IMR-90 (cell line): Measurements from ENCODE around the gene VIPR2. TPM values are rescaled to one million over a fixed set of nuclear protein-coding genes. Genes with fewer than 3 reads are reported as not detected.

Source experiments
- ATAC-seq: fragments of 200-7000 bp; cut with Tn5 transposase; 2 replicates; pipeline ENCODE4 v1.9.1; 2020; ENCODE audit warnings: low read depth, mild to moderate bottlenecking, moderate library complexity
- BruUV-seq: library from RNA; stranded (reverse); fragments of 400-500 nt; replicated peaks from 2 replicates; lab custom pipeline; 2021; lab: Mats Ljungman, UMichigan
- CTCF ChIA-PET: fragments of 300-600 bp; formaldehyde crosslinking; extraction: SDS; loops from one replicate; lab custom pipeline; 2021; ENCODE audit warnings: antibody characterized with exemption; lab: Yijun Ruan, JAX
- POLR2A ChIA-PET: fragments of 300-600 bp; sonication (Branson Sonifier 250); formaldehyde crosslinking; loops from one replicate; lab custom pipeline; 2022; ENCODE audit warnings: antibody characterized with exemption; ENCODE audit not compliant: unreplicated experiment; lab: Charles Lee
- DNase-seq: peaks from one replicate; pipeline ENCODE4 v3.0.0; 2013
- H2AFZ ChIP-seq: replicated peaks from 2 replicates; pipeline ENCODE3; 2013; ENCODE audit warnings: low read length, mild to moderate bottlenecking; ENCODE audit not compliant: poor library complexity
- H2AK5ac ChIP-seq: 2 replicates; pipeline ENCODE4 v1.6.1; 2013; ENCODE audit warnings: low read depth, low read length, inconsistent platforms
- H2AK9ac ChIP-seq: replicated peaks from 2 replicates; pipeline ENCODE3; 2013; ENCODE audit warnings: mild to moderate bottlenecking, low read depth, low read length, moderate library complexity; ENCODE audit not compliant: poor library complexity
- H2BK120ac ChIP-seq: 2 replicates; pipeline ENCODE4 v1.6.1; 2013; ENCODE audit warnings: low read depth, low read length, inconsistent platforms
- H2BK15ac ChIP-seq: 3 replicates; pipeline ENCODE4 v1.6.1; 2013; ENCODE audit warnings: low read depth, low read length, inconsistent platforms
- H2BK20ac ChIP-seq: 2 replicates; pipeline ENCODE4 v1.6.1; 2013; ENCODE audit warnings: low read depth, mild to moderate bottlenecking, inconsistent platforms, low read length, moderate library complexity
- H2BK5ac ChIP-seq: 2 replicates; pipeline ENCODE4 v1.6.1; 2013; ENCODE audit warnings: mild to moderate bottlenecking, low read depth, low read length, inconsistent platforms; ENCODE audit not compliant: poor library complexity, severe bottlenecking
- H3K14ac ChIP-seq: replicated peaks from 2 replicates; pipeline ENCODE4 v1.6.1; 2013; ENCODE audit warnings: low read depth, low read length, inconsistent platforms
- H3K18ac ChIP-seq: 2 replicates; pipeline ENCODE4 v1.6.1; 2013; ENCODE audit warnings: low read depth, low read length, control low read depth
- H3K23ac ChIP-seq: 2 replicates; pipeline ENCODE4 v1.6.1; 2013; ENCODE audit warnings: low read depth, low read length, inconsistent platforms
- H3K27ac ChIP-seq: 2 replicates; pipeline ENCODE4 v1.5.1; 2013; ENCODE audit warnings: mild to moderate bottlenecking, control low read depth, low read length; ENCODE audit not compliant: insufficient read depth
- H3K27me3 ChIP-seq: 2 replicates; pipeline ENCODE4 v1.6.1; 2013; ENCODE audit warnings: low read length; ENCODE audit not compliant: control insufficient read depth, insufficient read depth
- H3K36me3 ChIP-seq: 2 replicates; pipeline ENCODE4 v1.6.1; 2013; ENCODE audit warnings: low read length, mixed read lengths; ENCODE audit not compliant: control insufficient read depth, insufficient read depth
- H3K4ac ChIP-seq: 2 replicates; pipeline ENCODE4 v1.6.1; 2013; ENCODE audit warnings: low read depth, low read length, inconsistent platforms
- H3K4me1 ChIP-seq: 2 replicates; pipeline ENCODE4 v1.6.1; 2013; ENCODE audit warnings: low read length, mixed read lengths; ENCODE audit not compliant: control insufficient read depth, insufficient read depth
- H3K4me2 ChIP-seq: 2 replicates; pipeline ENCODE4 v1.6.1; 2013; ENCODE audit warnings: low read depth, mild to moderate bottlenecking, control low read depth, low read length, moderate library complexity
- H3K4me3 ChIP-seq: 2 replicates; pipeline ENCODE4 v1.5.1; 2013; ENCODE audit warnings: low read depth, mild to moderate bottlenecking, control low read depth, low read length, moderate library complexity; ENCODE audit not compliant: insufficient read depth
- H3K56ac ChIP-seq: 2 replicates; pipeline ENCODE4 v1.6.1; 2013; ENCODE audit warnings: low read length, inconsistent platforms; ENCODE audit not compliant: insufficient read depth; ENCODE audit errors: extremely low read depth
- H3K79me1 ChIP-seq, 2 experiments: 2 replicates each; pipeline ENCODE4 v1.6.1; 2013; ENCODE audit warnings: low read length in 2 of 2, inconsistent platforms in 1 of 2, low read depth in 1 of 2
- H3K9ac ChIP-seq: 2 replicates; pipeline ENCODE4 v1.6.1; 2013; ENCODE audit warnings: low read depth, low read length, control low read depth
- H3K9me1 ChIP-seq: 2 replicates; pipeline ENCODE4 v1.6.1; 2013; ENCODE audit warnings: low read length, inconsistent platforms; ENCODE audit not compliant: insufficient read depth
- H3K9me3 ChIP-seq: 2 replicates; pipeline ENCODE4 v1.6.1; 2013; ENCODE audit warnings: low read length; ENCODE audit not compliant: control insufficient read depth, insufficient read depth
- H4K20me1 ChIP-seq: 2 replicates; pipeline ENCODE4 v1.6.1; 2013; ENCODE audit warnings: low read length, inconsistent platforms; ENCODE audit not compliant: insufficient read depth
- H4K5ac ChIP-seq: 2 replicates; pipeline ENCODE4 v1.6.1; 2013; ENCODE audit warnings: mild to moderate bottlenecking, low read depth, low read length, control low read depth
- H4K8ac ChIP-seq, 2 experiments: 2 replicates each; pipeline ENCODE4 v1.6.1; 2013; ENCODE audit warnings: low read depth in 2 of 2, low read length in 2 of 2, control low read depth in 1 of 2, inconsistent platforms in 1 of 2
- H4K91ac ChIP-seq: 2 replicates; pipeline ENCODE4 v1.6.1; 2013; ENCODE audit warnings: low read depth, low read length, inconsistent platforms; ENCODE audit not compliant: insufficient read depth
- CEBPB ChIP-seq: IDR thresholded peaks from 2 replicates; pipeline ENCODE4 v1.6.1; 2012; ENCODE audit warnings: low read depth, low read length, improper control_type of control experiment
- NFE2L2 ChIP-seq: fragments of 150-350 bp; IDR thresholded peaks from 2 replicates; pipeline ENCODE4 v1.6.1; 2016; ENCODE audit warnings: low read depth, mild to moderate bottlenecking, low read length
- RAD21 ChIP-seq: IDR thresholded peaks from 2 replicates; pipeline ENCODE4 v1.6.1; 2012; ENCODE audit warnings: low read length, improper control_type of control experiment
- WGBS, 2 experiments: methylation state at CpG; one replicate each; pipeline versions ENCODE4 v1.1.5 to v1.1.7; 2013; ENCODE audit warnings: missing lambda C conversion rate in 2 of 2; ENCODE audit not compliant: insufficient read length in 1 of 2; ENCODE audit errors: extremely low coverage in 2 of 2; 5-methylcytosine and 5-hydroxymethylcytosine counted together
- dilution Hi-C: fragments of 300-500 bp; cut with HindIII; formaldehyde crosslinking; loops from one replicate; pipeline ENCODE4 v1.14.3; 2018; ENCODE audit warnings: low sequenced_read_pairs; ENCODE audit not compliant: unreplicated experiment
- in situ Hi-C: fragments of 300-500 bp; cut with MboI; formaldehyde crosslinking; loops from 3 replicates; pipeline ENCODE4 v1.14.3; 2019; ENCODE audit warnings: low sequenced_read_pairs, inconsistent platforms, mixed read lengths
- intact Hi-C: fragments of 100-400 bp; cut with micrococcal nuclease; formaldehyde crosslinking; loops from 2 replicates; pipeline ENCODE4 v1.10.0; 2022
- polyA plus RNA-seq, 3 experiments: library from polyadenylated mRNA; depleted of rRNA; stranded (reverse); fragments of >200 nt; gene quantifications; 2 replicates each; pipeline ENCODE4 v1.2.3, GENCODE V29; 2012; ENCODE audit warnings: low replicate concordance in 1 of 3
- total RNA-seq: library from RNA; depleted of rRNA; stranded (reverse); fragments of >200 nt; gene quantifications from 2 replicates; pipeline ENCODE4 v1.2.3, GENCODE V29; 2012
- TF ChIP-seq, protein P1 (sequence below): fragments of 150-350 bp; IDR thresholded peaks from 2 replicates; pipeline ENCODE4 v1.6.1; 2016; ENCODE audit warnings: low read depth, mild to moderate bottlenecking, low read length, moderate library complexity, borderline replicate concordance

Gene VIPR2
- total and polyA plus RNA-seq, 2 of the 4 experiments (the other 2 are of a cell fraction), result not detected

DNA sequence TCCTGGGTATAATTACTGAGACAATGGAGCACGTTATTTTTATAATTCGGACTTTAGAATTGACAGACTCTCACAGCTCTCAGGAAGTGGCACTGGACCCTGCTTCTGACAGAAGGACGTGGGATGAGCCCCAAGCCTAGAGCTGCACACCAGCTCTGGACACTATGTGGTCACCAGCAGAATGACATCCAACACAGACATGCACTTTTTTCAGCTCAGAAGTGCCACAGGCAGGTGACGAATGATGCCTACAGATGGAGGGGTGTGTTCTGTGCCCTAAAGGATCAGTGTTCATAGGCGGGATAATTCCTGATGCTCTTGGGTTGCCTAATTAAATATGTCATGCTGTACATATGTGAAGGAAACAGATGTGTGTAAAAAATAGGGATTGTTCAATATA, 87.9 kb downstream of the VIPR2 start:
- H3K9me3 ChIP-seq, result peaks cover 21% of the 10 kb centered on the region
- dilution Hi-C loops (no loop called here), in situ Hi-C loops (no loop called here), intact Hi-C loops (no loop called here)
- no peaks in the 10 kb centered on the region for H3K27me3 ChIP-seq
- H2BK120ac ChIP-seq, result no peak overlapping the region
- no peak overlapping the region for H3K9ac ChIP-seq
- H3K23ac ChIP-seq, result no peak overlapping the region
- H2BK20ac ChIP-seq, result no peak overlapping the region
- no peak overlapping the region for H3K56ac ChIP-seq
- ATAC-seq (no peak), DNase-seq (no peak)
- H4K5ac ChIP-seq, result no peak overlapping the region
- no peaks in the 10 kb centered on the region for H3K79me1 ChIP-seq
- H3K4me2 ChIP-seq, result no peak overlapping the region
- no peak overlapping the region for H2AK5ac ChIP-seq
- ChIA-PET CTCF (no interaction called here), POLR2A (no interaction called here)
- H3K4me3 ChIP-seq, result no peak overlapping the region
- H4K91ac ChIP-seq, result no peak overlapping the region
- TF ChIP-seq RAD21 (no peak), NFE2L2 (no peak), CEBPB (no peak)
- TF ChIP-seq, protein P1, sequence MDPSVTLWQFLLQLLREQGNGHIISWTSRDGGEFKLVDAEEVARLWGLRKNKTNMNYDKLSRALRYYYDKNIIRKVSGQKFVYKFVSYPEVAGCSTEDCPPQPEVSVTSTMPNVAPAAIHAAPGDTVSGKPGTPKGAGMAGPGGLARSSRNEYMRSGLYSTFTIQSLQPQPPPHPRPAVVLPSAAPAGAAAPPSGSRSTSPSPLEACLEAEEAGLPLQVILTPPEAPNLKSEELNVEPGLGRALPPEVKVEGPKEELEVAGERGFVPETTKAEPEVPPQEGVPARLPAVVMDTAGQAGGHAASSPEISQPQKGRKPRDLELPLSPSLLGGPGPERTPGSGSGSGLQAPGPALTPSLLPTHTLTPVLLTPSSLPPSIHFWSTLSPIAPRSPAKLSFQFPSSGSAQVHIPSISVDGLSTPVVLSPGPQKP, result no peak
- no peak overlapping the region for H3K27ac ChIP-seq
- no peak overlapping the region for H3K14ac ChIP-seq
- no peak overlapping the region for H2BK15ac ChIP-seq
- H2AK9ac ChIP-seq, result no peak overlapping the region
- no peak overlapping the region for H4K8ac ChIP-seq
- no peak overlapping the region for H3K4ac ChIP-seq
- no peaks in the 10 kb centered on the region for H3K36me3 ChIP-seq
- no peaks in the 10 kb centered on the region for H3K9me1 ChIP-seq
- no peak overlapping the region for H3K18ac ChIP-seq
- no peak overlapping the region for H2AFZ ChIP-seq
- 61% methylated on average over 2 of the region's 5 CpGs; no CpG with 5 or more reads in 1 of the 2 experiments for WGBS, 2 experiments
- no peaks in the 10 kb centered on the region for H3K4me1 ChIP-seq
- no TSS peak for BruUV-seq
- no peak overlapping the region for H2BK5ac ChIP-seq
- H4K20me1 ChIP-seq, result no peaks in the 10 kb centered on the region
